ENCODE data around the gene ABCB11. TPM values are rescaled to one million over a fixed set of nuclear protein-coding genes. Genes with fewer than 3 reads are reported as not detected.

The ABCB11 gene
- total RNA-seq, 1 donor: not detected

DNA sequence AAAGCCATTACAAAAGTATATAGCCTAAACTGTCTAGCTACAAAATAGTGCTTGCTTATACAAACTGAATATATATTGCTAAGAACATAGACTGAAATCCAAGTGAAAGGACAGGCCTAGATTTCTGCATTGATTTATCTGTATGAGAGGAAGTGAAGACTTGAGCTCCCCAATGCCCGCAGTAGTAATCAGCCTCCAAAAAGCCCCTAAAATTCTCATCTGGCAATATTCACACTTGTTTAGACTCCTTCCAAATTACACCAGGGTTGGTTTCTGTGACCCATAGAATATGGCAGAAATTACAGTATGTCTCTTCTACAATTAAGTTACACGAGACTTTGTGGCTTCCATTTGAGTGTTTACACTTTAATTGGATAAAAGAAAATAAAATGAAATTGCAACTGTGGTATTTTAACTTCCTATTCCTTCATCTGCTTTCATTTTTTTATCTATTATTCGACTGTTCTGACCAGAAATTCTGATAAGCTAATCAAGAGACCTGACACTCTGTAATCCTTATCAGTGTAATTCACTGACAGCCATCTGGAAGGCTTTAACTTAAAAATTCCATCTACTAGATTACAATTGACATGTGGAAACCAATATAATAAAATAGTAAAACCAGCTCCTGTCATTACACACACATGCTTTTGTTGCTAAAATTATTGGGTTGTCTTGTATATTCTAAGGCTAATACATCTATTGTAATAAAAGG lies 21.1 kb downstream of the ABCB11 start:
- no peak for DNase-seq (ENCODE audit: low read depth)
- TF ChIP-seq, protein P1, sequence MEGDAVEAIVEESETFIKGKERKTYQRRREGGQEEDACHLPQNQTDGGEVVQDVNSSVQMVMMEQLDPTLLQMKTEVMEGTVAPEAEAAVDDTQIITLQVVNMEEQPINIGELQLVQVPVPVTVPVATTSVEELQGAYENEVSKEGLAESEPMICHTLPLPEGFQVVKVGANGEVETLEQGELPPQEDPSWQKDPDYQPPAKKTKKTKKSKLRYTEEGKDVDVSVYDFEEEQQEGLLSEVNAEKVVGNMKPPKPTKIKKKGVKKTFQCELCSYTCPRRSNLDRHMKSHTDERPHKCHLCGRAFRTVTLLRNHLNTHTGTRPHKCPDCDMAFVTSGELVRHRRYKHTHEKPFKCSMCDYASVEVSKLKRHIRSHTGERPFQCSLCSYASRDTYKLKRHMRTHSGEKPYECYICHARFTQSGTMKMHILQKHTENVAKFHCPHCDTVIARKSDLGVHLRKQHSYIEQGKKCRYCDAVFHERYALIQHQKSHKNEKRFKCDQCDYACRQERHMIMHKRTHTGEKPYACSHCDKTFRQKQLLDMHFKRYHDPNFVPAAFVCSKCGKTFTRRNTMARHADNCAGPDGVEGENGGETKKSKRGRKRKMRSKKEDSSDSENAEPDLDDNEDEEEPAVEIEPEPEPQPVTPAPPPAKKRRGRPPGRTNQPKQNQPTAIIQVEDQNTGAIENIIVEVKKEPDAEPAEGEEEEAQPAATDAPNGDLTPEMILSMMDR (IDR thresholded peaks at IDR 0.05; ENCODE audit: insufficient read depth, low read length): no peak
- no peak overlapping the region for H3K4me3 ChIP-seq (ENCODE audit: low read depth, low read length)

DNA sequence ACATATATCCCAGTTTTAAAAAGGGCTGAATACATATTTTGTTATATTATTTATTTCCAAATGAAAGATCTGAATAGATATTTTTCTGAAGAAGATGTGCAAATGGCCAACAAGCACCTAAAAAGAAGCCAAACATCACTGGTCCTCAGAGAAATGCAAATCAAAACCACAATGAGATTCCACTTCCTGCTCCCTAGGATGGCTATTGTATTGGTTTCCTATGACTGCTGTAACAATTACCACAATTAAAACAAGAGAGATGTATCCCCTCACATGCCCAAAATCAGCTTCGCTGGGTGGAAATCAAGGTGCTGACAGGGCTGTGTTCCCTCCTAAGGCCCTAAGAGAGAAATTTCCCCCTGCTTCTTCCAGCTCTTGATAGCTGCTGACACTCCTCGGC lies 23.2 kb downstream of the ABCB11 start:
- TF ChIP-seq, protein P1 (IDR thresholded peaks at IDR 0.05; ENCODE audit: insufficient read depth, low read length): no peak
- no peak overlapping the region for H3K4me3 ChIP-seq (ENCODE audit: low read depth, low read length)
- DNase-seq (ENCODE audit: low read depth): no peak

DNA sequence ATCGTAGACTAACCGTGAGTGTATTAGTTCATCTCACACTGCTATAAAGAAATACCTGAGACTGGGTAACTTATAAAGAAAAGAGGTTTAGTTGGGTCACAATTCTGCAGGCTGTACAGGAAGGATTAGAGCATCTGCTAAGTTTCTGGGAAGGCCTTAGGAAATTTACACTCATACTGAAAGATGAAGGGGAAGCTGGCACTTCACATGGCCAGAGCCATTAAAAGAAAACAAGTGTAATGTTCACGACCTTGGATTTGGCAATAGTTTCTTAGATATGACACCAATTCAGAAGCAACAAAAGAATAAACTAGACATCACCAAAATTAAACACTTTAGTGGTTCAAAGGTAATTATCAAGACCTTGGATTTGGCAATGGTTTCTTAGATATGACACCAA lies 23.8 kb downstream of the ABCB11 start:
- DNase-seq (ENCODE audit: low read depth): no peak
- TF ChIP-seq, protein P1 (IDR thresholded peaks at IDR 0.05; ENCODE audit: insufficient read depth, low read length): no peak

DNA sequence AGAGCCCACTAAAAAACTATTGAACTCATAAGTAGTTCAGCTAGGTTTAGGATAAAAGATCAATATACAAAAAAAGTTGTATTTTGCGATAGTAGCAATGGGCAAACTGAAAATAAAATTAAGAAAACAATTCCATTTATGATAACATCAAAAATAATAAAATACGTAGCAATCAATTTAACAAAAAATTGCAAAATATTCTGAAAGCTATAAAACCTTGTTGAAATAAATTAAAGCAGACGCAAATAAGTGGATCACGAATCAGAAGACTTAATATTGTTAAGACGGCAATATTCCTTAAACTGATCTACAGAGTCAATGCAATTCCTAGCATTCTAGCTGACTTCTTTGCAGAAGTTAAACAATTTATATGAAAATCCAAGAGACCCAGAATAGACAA lies 24.5 kb downstream of the ABCB11 start:
- no peak for DNase-seq (ENCODE audit: low read depth)
- H3K4me3 ChIP-seq (ENCODE audit: low read depth, low read length): no peak overlapping the region
- TF ChIP-seq, protein P1 (IDR thresholded peaks at IDR 0.05; ENCODE audit: insufficient read depth, low read length): no peak

More for the DNA sequence above, 23.8 kb downstream of the ABCB11 start:
- H3K4me3 ChIP-seq (ENCODE audit: low read depth, low read length): no peak overlapping the region

DNA sequence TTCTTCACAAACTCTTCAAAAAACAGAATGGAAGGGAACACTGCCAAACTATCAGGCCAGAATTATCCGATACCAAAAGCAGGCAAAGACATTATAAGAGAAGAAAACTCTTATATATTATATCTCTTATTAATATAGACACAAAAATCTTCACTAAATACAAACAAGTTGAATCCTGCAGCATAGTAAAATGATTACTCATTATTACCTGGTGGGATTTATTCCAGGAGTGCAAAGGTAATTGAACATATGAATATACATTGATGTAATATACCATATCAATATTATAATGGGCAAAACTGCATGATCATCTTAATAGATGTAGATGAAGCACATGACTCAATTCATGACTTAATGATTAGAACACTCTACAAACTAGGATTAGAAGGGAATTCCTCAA lies 25.1 kb downstream of the ABCB11 start:
- no peak for DNase-seq (ENCODE audit: low read depth)

DNA sequence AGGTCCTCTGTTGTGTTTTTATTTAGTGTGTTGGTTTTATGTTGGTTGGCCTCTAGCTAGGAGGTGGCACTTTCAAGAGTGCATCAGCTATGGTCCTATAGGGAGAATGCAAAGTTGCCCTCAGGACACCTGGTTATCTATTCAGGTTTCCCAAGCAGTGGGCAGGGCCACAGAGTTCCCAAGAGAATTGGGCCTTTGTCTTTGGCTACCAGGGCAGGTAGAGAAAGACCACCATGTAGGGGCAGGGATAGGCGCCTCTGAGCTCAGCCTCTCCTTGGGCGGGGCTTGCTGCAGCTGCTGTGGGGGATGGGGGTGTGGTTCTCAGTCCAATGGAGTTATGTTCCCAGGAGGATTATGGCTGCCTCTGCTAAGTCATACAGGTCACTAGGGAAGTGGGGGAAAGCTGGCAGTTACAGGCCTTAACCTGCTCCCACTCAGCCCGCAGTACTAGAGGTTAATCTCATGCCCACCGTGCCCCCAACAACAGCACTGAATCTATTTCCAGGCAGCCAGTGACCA lies 26.0 kb downstream of the ABCB11 start:
- no peak for DNase-seq (ENCODE audit: low read depth)
- TF ChIP-seq, protein P1 (IDR thresholded peaks at IDR 0.05; ENCODE audit: insufficient read depth, low read length): no peak
- no peak overlapping the region for H3K4me3 ChIP-seq (ENCODE audit: low read depth, low read length)

More for the DNA sequence above, 25.1 kb downstream of the ABCB11 start:
- H3K4me3 ChIP-seq (ENCODE audit: low read depth, low read length): no peak overlapping the region
- TF ChIP-seq, protein P1 (IDR thresholded peaks at IDR 0.05; ENCODE audit: insufficient read depth, low read length): no peak

All from fibroblast of the aortic adventitia (primary cell).